ENCODE data around the gene VIPAS39.

Gene VIPAS39

GRCh38 chr14:77406086-77406485, 51.3 kb downstream of the VIPAS39 start:
- no peak for DNase-seq (ENCODE audit: low spot score)

- no peak for DNase-seq (ENCODE audit: low spot score)
Observed at GRCh38 chr14:77403768-77404167, 53.6 kb downstream of the VIPAS39 start.

GRCh38 chr14:77400216-77400615, 57.2 kb downstream of the VIPAS39 start:
- no peak for DNase-seq (ENCODE audit: low spot score)

GRCh38 chr14:77390188-77390587, 67.2 kb downstream of the VIPAS39 start:
- no peak for DNase-seq (ENCODE audit: low spot score)

GRCh38 chr14:77378701-77379100, 78.7 kb downstream of the VIPAS39 start:
- no peak for DNase-seq (ENCODE audit: low spot score)

- no peak for DNase-seq (ENCODE audit: low spot score)
Observed at GRCh38 chr14:77377502-77377844, 79.9 kb downstream of the VIPAS39 start.

- peak; percentile 87 for DNase-seq (ENCODE audit: low spot score)
Observed at GRCh38 chr14:77376771-77377501, 80.5 kb downstream of the VIPAS39 start, which contains the start of the genes SAMD15 and TMED8. Gene SAMD15, plus strand, starts transcription at chr14:77377379. Its CDS starts 40 bp downstream, at chr14:77377419. Gene TMED8, minus strand, starts transcription at chr14:77377094. Its CDS starts 41 bp downstream, at chr14:77377053.

All from pons (tissue), 1 donor.